Activated naive CD4-positive, alpha-beta T cell treated with anti-CD3 and anti-CD28 coated beads for 36 hours (primary cell): Measurements from ENCODE around the gene C11orf86. TPM values are rescaled to one million over a fixed set of nuclear protein-coding genes. Genes with fewer than 3 reads are reported as not detected.
"Not testable (repeated sequence)": the region's sequence is repeated elsewhere in the genome, so short reads cannot be mapped to it uniquely, and the experiment has no call there.

Experiments
- CTCF ChIA-PET: fragments of 350-600 bp; sonication (Branson Sonifier 250); formaldehyde crosslinking; loops from one replicate; lab custom pipeline; 2021; ENCODE audit warnings: antibody characterized with exemption; lab: Charles Lee
- DNase-seq: peaks from one replicate; pipeline ENCODE4 v3.0.0-alpha.2; 2020
- H3K27ac Mint-ChIP-seq: one replicate; pipeline ENCODE4 v1.8.0; 2021; ENCODE audit warnings: mild to moderate bottlenecking, mixed read lengths
- H3K27me3 Mint-ChIP-seq: one replicate; pipeline ENCODE4 v1.8.0; 2021; ENCODE audit warnings: low read depth, mixed read lengths
- H3K36me3 Mint-ChIP-seq: one replicate; pipeline ENCODE4 v1.8.0; 2021; ENCODE audit warnings: low read depth, mixed read lengths
- H3K4me1 Mint-ChIP-seq: one replicate; pipeline ENCODE4 v1.8.0; 2021; ENCODE audit warnings: low read depth, mixed read lengths
- H3K4me3 Mint-ChIP-seq: one replicate; pipeline ENCODE4 v1.8.0; 2021; ENCODE audit warnings: mild to moderate bottlenecking, moderate library complexity, mixed read lengths
- H3K9me3 Mint-ChIP-seq: one replicate; pipeline ENCODE4 v1.8.0; 2021; ENCODE audit warnings: mixed read lengths
- intact Hi-C: fragments of 100-400 bp; cut with micrococcal nuclease; formaldehyde crosslinking; loops from one replicate; pipeline ENCODE4 v1.15.1; 2023
- total RNA-seq, 2 experiments: library from RNA; stranded (reverse); gene quantifications; one replicate each; pipeline ENCODE4 v1.2.3, GENCODE V29; 2021

C11orf86 gene
- total RNA-seq, 2 experiments from 2014 or later, result not detected

- CTCF ChIA-PET, result interaction anchor here (0.6 to 0.7 kb wide), 2 partner anchors 32 to 72 kb away, joined by 3 read pairs; no protein-coding TSS in a partner anchor
- H3K4me3 Mint-ChIP-seq, result no peak overlapping the region
- no peak overlapping the region for H3K27ac Mint-ChIP-seq
- intact Hi-C loops, result no loop called here
- H3K27me3 Mint-ChIP-seq, result no peaks in the 10 kb centered on the region
- H3K36me3 Mint-ChIP-seq, result no peaks in the 10 kb centered on the region
- no peak for DNase-seq
- H3K9me3 Mint-ChIP-seq, result no peaks in the 10 kb centered on the region
- H3K4me1 Mint-ChIP-seq, result peaks cover 1% of the 10 kb centered on the region
Measured at GRCh38 chr11:67001332-67001731, 26.2 kb downstream of the C11orf86 start.

- H3K27ac Mint-ChIP-seq, result no peak overlapping the region
- H3K27me3 Mint-ChIP-seq, result no peaks in the 10 kb centered on the region
- no peak for DNase-seq
- H3K36me3 Mint-ChIP-seq, result no peaks in the 10 kb centered on the region
- no peak overlapping the region for H3K4me3 Mint-ChIP-seq
- CTCF ChIA-PET, result no interaction called here
- H3K9me3 Mint-ChIP-seq, result no peaks in the 10 kb centered on the region
- intact Hi-C loops, result no loop called here
- H3K4me1 Mint-ChIP-seq, result peaks cover 4% of the 10 kb centered on the region
Measured at GRCh38 chr11:67002297-67002913, 27.3 kb downstream of the C11orf86 start.

- intact Hi-C loops, result no loop called here
- CTCF ChIA-PET, result no interaction called here
- Mint-ChIP-seq H3K36me3 (no peaks in the 10 kb centered on the region), H3K27me3 (no peaks in the 10 kb centered on the region), H3K27ac (no peak overlapping the region), H3K9me3 (no peaks in the 10 kb centered on the region), H3K4me3 (no peak overlapping the region), H3K4me1 (peaks cover 4% of the 10 kb centered on the region)
- DNase-seq, result no peak
Measured at GRCh38 chr11:67002921-67003411, 27.9 kb downstream of the C11orf86 start.

- CTCF ChIA-PET, result interaction anchor here (0.6 kb wide), 1 partner anchor 406 kb away, joined by 7 read pairs; no protein-coding TSS in a partner anchor
- DNase-seq, H3K36me3 Mint-ChIP-seq, H3K4me1 Mint-ChIP-seq, intact Hi-C loops, H3K9me3 Mint-ChIP-seq, H3K4me3 Mint-ChIP-seq, H3K27ac Mint-ChIP-seq, H3K27me3 Mint-ChIP-seq: not testable (repeated sequence)
Measured at GRCh38 chr11:67005200-67005599, 30.1 kb downstream of the C11orf86 start.

DNA sequence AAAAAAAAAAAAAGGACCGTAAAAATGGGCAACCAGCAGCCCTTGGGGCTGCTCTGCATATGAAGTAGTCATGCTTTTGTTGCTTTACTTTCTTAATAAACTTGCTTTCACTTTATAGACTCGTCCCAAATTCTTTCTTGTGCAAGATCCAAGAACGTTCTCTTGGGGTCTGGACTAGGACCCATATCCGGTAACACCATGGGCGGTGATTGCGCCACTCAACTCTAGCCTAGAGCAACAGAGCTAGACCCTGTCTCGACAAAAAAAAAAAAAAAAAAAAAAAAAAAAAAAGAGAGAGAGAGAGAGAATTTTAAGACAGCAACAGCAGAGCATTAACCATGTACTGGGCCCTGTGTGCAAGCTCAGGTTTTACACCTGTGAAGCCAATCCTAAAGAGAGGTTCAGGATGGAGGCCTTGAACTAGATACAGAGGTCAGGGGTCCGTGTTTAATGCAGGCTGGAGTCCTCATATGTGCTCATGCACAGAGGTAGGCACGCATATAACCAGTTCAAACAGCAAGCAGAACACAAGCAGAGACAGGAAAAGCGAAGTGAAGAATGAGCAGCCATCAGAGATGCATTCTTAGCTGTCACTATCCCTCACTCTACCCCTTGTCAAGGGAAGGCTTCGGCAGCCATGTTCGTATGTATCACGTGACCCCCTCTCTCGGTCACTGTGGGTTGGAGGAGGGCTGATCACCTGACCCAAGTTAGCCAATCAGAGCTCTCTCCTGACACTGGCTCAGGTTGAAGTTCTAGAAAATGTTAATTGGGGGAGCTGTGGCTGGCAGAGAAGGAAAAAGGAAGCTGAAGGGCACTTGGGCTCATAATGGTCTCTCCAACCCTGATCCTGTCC is 31.2 kb downstream of the C11orf86 start:
- no peaks in the 10 kb centered on the region for H3K27me3 Mint-ChIP-seq
- H3K9me3 Mint-ChIP-seq, result no peaks in the 10 kb centered on the region
- no peak overlapping the region for H3K4me3 Mint-ChIP-seq
- H3K36me3 Mint-ChIP-seq, result no peaks in the 10 kb centered on the region
- H3K4me1 Mint-ChIP-seq, result peaks cover 4% of the 10 kb centered on the region
- H3K27ac Mint-ChIP-seq, result no peak overlapping the region
- intact Hi-C loops, result no loop called here
- CTCF ChIA-PET, result interaction anchor here (1.0 kb wide), 1 partner anchor 16 kb away, joined by 4 read pairs; no protein-coding TSS in a partner anchor
- DNase-seq, result peak; percentile 43

- intact Hi-C loops, result no loop called here
- CTCF ChIA-PET, result interaction anchor here (1.0 kb wide), 1 partner anchor 15 kb away, joined by 4 read pairs; no protein-coding TSS in a partner anchor
Measured at GRCh38 chr11:67007126-67007525, 32.0 kb downstream of the C11orf86 start.

GRCh38 chr11:67010296-67010905 is 35.3 kb downstream of the C11orf86 start:
- H3K9me3 Mint-ChIP-seq, result no peaks in the 10 kb centered on the region
- H3K27me3 Mint-ChIP-seq, result no peaks in the 10 kb centered on the region
- CTCF ChIA-PET, result no interaction called here
- peaks cover 4% of the 10 kb centered on the region for H3K4me1 Mint-ChIP-seq
- no peaks in the 10 kb centered on the region for H3K36me3 Mint-ChIP-seq
- H3K4me3 Mint-ChIP-seq, result no peak overlapping the region
- intact Hi-C loops, result no loop called here
- H3K27ac Mint-ChIP-seq, result no peak overlapping the region
- no peak for DNase-seq

More at GRCh38 chr11:67007126-67007525, 32.0 kb downstream of the C11orf86 start:
- Mint-ChIP-seq H3K4me1 (peaks cover 4% of the 10 kb centered on the region), H3K36me3 (no peaks in the 10 kb centered on the region), H3K27ac (no peak overlapping the region), H3K9me3 (no peaks in the 10 kb centered on the region), H3K27me3 (no peaks in the 10 kb centered on the region), H3K4me3 (no peak overlapping the region)
- no peak for DNase-seq

DNA sequence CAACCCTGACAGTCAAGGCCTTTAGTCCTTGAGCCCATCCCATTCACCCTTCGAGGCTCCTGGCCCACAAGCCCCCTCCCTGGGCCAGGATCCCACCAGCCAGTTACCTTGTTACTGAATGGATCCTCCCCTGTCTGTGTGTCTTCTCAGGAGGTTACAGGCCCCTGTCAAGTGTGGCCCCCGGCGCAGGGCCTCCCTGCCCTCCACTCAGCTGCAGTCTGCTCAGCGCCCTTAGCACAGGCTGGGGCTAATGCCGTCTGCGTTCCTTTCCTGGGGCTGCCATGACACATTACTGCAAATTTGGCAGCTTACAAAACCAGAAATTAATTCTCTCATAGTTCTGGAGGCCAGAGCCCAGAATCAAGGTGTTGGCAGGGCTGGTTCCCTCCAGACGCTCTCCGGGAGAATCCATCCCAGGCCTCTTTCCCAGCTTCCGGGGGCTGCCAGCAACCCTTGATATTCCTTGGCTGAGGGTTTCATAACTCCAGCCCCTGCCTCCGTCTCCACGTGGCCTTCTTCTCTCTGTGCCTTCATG is 38.5 kb downstream of the C11orf86 start:
- intact Hi-C loops, result no loop called here

GRCh38 chr11:67014343-67014742 is 39.2 kb downstream of the C11orf86 start:
- H3K27me3 Mint-ChIP-seq, result no peaks in the 10 kb centered on the region
- no peak overlapping the region for H3K4me3 Mint-ChIP-seq
- intact Hi-C loops, result no loop called here
- no peaks in the 10 kb centered on the region for H3K4me1 Mint-ChIP-seq
- H3K36me3 Mint-ChIP-seq, result no peaks in the 10 kb centered on the region
- no peak overlapping the region for H3K27ac Mint-ChIP-seq
- peaks cover 4% of the 10 kb centered on the region for H3K9me3 Mint-ChIP-seq
- CTCF ChIA-PET, result no interaction called here
- DNase-seq, result no peak

More for the DNA sequence above, 38.5 kb downstream of the C11orf86 start:
- Mint-ChIP-seq H3K36me3 (no peaks in the 10 kb centered on the region), H3K27me3 (no peaks in the 10 kb centered on the region), H3K4me1 (no peaks in the 10 kb centered on the region), H3K9me3 (no peaks in the 10 kb centered on the region), H3K27ac (no peak overlapping the region), H3K4me3 (no peak overlapping the region)
- DNase-seq, result no peak
- CTCF ChIA-PET, result no interaction called here

DNA sequence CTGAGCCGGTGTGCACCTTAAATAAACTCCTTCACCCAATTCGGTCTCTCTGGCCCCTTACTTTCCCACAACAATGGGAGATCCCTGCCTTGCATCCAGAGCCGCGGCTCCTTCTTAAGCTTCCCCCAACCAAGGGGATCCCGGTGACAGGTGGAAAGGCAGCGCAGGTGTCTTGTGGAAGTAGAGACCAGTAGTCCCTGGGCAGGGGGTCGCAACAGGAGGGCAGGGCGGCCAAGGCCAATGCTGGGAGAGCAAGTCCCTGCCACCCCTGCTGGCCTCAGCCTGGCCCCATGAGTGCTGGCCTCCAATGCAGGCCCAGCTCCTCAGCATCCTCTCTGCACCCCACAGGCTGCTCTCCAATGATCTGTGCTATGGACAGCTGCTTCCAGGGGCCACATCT is 39.9 kb downstream of the C11orf86 start:
- Mint-ChIP-seq H3K4me3 (no peak overlapping the region), H3K27me3 (no peaks in the 10 kb centered on the region)
- intact Hi-C loops, result no loop called here

GRCh38 chr11:67016550-67016949 is 41.4 kb downstream of the C11orf86 start:
- DNase-seq, result no peak
- H3K9me3 Mint-ChIP-seq, result peaks cover 4% of the 10 kb centered on the region
- H3K36me3 Mint-ChIP-seq, result no peaks in the 10 kb centered on the region
- no peak overlapping the region for H3K4me3 Mint-ChIP-seq
- CTCF ChIA-PET, result no interaction called here
- H3K27me3 Mint-ChIP-seq, result peaks cover 5% of the 10 kb centered on the region
- H3K4me1 Mint-ChIP-seq, result peaks cover 1% of the 10 kb centered on the region
- intact Hi-C loops, result no loop called here
- no peak overlapping the region for H3K27ac Mint-ChIP-seq

More for the DNA sequence above, 39.9 kb downstream of the C11orf86 start:
- Mint-ChIP-seq H3K9me3 (peaks cover 4% of the 10 kb centered on the region), H3K27ac (no peak overlapping the region), H3K36me3 (no peaks in the 10 kb centered on the region), H3K4me1 (no peaks in the 10 kb centered on the region)
- no peak for DNase-seq
- CTCF ChIA-PET, result no interaction called here

DNA sequence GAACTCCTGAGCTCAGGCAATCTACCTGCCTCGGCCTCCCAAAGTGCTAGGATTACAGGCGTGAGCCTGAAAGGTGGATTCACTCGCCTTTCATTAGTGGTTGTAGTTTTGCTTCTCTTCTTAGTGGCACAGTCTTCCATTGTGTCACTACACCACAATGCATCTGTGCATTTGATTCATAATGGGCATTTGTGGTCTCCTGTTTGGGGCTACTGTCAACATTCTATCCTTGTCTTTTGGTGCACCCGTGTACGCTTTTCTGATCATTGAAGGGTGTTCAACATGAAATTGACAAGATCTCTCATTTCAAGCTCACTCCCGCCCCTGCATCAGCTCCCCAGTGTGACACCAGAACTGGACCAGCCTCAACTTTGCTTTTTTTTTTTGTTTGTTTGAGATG is 45.8 kb downstream of the C11orf86 start:
- intact Hi-C loops, result loop anchor here (5.0 kb wide), 1 partner anchor 129 kb away; no protein-coding TSS in a partner anchor
- peaks cover 39% of the 10 kb centered on the region for H3K27me3 Mint-ChIP-seq
- H3K36me3 Mint-ChIP-seq, result no peaks in the 10 kb centered on the region
- H3K9me3 Mint-ChIP-seq, result peaks cover 4% of the 10 kb centered on the region
- CTCF ChIA-PET, result interaction anchor here (1.1 to 1.5 kb wide), 3 partner anchors 17 to 31 kb away, joined by 3 to 6 read pairs (median 5); no protein-coding TSS in a partner anchor
- DNase-seq, result no peak
- H3K4me1 Mint-ChIP-seq, result peaks cover 29% of the 10 kb centered on the region
- H3K27ac Mint-ChIP-seq, result no peak overlapping the region
- H3K4me3 Mint-ChIP-seq, result no peak overlapping the region
